Breast epithelium (tissue), 3 donors: Measurements from ENCODE around the gene CLMP.

Source experiments
- CTCF ChIP-seq, 3 donors: fragments of 450-650 bp; IDR thresholded peaks; one replicate each; pipeline ENCODE4 v1.5.1; 2016 to 2017; ENCODE audit warnings: antibody characterized with exemption in 3 of 3, mild to moderate bottlenecking in 3 of 3, moderate library complexity in 3 of 3
- POLR2A ChIP-seq: fragments of 450-650 bp; IDR thresholded peaks from one replicate; pipeline ENCODE4 v1.6.1; 2016; ENCODE audit warnings: antibody characterized with exemption, mild to moderate bottlenecking, moderate library complexity

- TF ChIP-seq POLR2A (no peak), CTCF (IDR thresholded peaks at IDR 0.05) (no peak)
Measured at GRCh38 chr11:123069908-123070821, 124.9 kb downstream of the CLMP start.
